MM.1S (cell line): ENCODE measurements around the gene LGR5.

ENCODE experiments used
- EZH2phosphoT487 ChIP-seq: fragments of 300-600 bp; sonication (generic); IDR thresholded peaks from 2 replicates; pipeline ENCODE4 v1.6.1; 2018; ENCODE audit warnings: antibody characterized with exemption, low read length
- TF ChIP-seq, protein P1 (sequence below): fragments of 300-600 bp; sonication (generic); IDR thresholded peaks from 2 replicates; pipeline ENCODE4 v1.5.1; 2016; ENCODE audit warnings: antibody characterized with exemption, low read length, mixed read lengths

DNA sequence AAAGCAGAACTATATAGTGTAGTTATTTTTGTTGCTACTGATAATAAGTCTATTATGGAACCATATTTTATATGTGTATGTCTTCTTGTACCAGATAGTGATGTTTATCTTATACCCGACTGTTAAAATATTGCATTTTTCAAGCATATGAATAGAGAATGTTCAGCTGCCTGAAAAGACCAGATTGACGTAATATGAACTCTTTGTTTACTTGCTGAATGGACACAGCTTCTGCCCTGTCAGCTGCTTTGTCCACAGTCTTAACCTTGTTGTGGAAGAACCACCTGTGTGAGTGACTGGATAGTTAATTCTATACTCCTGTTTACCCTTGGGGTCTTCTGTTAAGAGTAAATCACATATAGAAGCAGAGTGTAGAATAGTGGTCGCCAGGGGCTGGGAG is 109.3 kb downstream of the LGR5 start:
- TF ChIP-seq, protein P1, sequence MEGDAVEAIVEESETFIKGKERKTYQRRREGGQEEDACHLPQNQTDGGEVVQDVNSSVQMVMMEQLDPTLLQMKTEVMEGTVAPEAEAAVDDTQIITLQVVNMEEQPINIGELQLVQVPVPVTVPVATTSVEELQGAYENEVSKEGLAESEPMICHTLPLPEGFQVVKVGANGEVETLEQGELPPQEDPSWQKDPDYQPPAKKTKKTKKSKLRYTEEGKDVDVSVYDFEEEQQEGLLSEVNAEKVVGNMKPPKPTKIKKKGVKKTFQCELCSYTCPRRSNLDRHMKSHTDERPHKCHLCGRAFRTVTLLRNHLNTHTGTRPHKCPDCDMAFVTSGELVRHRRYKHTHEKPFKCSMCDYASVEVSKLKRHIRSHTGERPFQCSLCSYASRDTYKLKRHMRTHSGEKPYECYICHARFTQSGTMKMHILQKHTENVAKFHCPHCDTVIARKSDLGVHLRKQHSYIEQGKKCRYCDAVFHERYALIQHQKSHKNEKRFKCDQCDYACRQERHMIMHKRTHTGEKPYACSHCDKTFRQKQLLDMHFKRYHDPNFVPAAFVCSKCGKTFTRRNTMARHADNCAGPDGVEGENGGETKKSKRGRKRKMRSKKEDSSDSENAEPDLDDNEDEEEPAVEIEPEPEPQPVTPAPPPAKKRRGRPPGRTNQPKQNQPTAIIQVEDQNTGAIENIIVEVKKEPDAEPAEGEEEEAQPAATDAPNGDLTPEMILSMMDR, result no peak
- no peak for TF ChIP-seq EZH2phosphoT487
